NOMO-1 treated with dmso at 0.1 percent for 144 hours (cell line): ENCODE data around the gene LSG1.
"Not testable (repeated sequence)": the region's sequence is repeated elsewhere in the genome, so short reads cannot be mapped to it uniquely, and the experiment has no call there.

ENCODE experiments used
- DNase-seq: peaks from one replicate; lab custom pipeline; 2025; ENCODE audit not compliant: unreplicated experiment; lab: John Stamatoyannopoulos, UW

Gene LSG1

GRCh38 chr3:194658477-194659242 is 13.3 kb downstream of the LSG1 start:
- no peak for DNase-seq

DNA sequence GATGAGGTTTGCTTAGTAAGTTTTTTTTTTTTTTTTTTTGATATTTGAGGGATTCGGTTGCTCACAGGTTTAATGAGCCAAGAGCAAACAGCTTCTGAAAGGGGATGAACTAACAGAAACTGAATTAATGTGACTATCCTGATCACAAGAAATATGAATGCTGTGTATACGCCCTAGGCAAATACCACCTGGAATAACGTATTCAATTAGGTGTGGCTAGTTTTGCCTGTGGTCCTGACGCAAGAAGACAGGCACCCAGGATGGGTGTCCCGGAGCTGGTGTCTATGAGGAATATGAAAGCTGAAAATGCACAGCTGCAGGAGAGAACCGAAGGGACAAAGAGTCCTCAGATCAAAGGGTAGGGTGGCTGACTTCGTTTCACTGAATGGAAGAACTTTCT is 14.6 kb downstream of the LSG1 start:
- DNase-seq: no peak

GRCh38 chr3:194654443-194654842 is 17.5 kb downstream of the LSG1 start:
- no peak for DNase-seq

GRCh38 chr3:194647747-194648146 is 24.2 kb downstream of the LSG1 start:
- DNase-seq: no peak

GRCh38 chr3:194642769-194643168 is 29.2 kb downstream of the LSG1 start:
- no peak for DNase-seq

- DNase-seq: no peak
Measured at GRCh38 chr3:194640829-194641228, 31.2 kb downstream of the LSG1 start.

DNA sequence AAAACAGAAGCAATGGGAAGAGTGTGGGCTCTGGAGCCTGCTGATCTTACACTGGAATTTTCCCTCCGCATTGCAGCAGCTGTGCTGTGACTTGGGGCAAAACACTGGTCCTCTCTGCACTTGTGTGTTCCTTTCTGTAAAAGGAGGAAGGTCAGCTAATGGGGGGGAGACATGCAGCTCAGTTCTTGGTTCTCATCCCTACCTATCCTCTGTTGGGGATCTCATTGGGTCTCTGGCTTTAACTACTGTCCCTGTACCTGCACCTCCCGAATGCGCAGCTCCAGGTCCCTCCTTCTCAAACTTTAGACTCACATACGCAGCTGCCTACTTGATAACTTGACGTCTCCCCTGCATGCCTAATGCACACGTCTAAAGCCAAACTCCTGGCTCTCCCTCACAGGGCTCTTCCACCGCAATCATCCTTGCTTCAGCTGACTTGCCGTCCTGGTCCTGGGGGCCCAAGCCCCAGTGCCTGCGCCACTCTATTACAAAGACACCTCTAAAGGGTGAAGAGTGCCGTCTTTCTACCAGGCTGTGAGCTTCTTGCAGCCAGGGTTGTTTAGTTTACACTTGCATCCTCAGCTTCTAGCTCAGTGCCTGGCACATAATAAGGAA is 32.9 kb downstream of the LSG1 start:
- no peak for DNase-seq

- DNase-seq: no peak
Measured at GRCh38 chr3:194637541-194638400, 34.2 kb downstream of the LSG1 start.

DNA sequence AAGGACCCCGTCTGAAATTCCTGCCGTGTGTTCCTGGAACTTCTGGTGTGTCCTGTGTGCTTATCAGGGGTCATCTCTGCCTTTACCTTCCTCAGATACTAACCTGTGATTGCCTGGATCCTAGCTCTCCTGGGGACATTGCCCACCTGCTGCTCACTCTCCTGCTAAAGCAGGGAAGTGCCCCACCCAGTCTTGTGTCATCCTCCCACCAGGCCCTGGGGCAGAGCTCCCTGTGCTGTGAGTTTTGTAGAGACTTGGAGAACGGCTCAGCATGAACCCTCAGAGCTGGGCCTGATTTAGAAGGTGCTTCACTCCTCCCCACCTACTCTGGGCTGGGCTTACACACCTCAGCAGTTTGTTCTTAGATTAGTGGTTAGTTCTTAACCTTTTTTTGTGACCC is 34.9 kb downstream of the LSG1 start:
- no peak for DNase-seq

DNA sequence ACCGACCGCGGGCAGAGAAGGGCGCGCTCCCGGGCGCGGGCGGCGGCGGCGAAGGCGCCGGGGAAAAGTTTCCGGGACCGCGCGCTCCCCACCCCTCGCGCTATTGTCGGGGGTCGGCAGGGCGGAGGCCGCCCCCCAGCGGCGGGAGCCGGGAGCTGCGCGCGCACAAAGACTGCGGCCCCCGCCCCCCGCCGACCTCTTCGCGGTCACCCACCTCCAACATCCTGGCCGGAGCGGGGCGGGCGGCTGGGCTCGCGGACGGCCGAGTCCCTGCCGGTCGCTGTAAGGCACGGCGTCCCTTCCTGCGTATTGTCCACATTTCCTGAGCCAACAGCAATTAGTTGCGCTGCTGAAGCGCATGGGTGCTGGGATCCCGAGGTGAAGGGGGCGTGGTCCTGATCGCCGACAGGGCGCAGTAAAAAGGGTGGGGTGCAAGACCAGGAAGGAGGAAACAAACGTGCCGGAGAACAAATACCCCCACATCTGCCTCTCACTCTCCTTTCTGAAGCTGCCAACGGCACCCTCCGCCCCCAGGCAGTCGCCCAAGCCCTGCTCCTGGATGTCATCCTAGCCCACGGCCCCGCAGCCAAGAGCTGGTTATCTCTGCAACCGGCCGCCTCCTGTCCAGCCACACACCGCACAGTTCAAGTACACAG is 38.5 kb downstream of the LSG1 start, which contains the start of gene TMEM44:
Gene TMEM44 (minus strand): TSS at position 71 of the 656 bp plus-strand sequence. CDS start 204 bp downstream, outside the sequence.
- DNase-seq: peak; percentile 70

GRCh38 chr3:194632809-194633348 is 39.1 kb downstream of the LSG1 start:
- DNase-seq: no peak

- DNase-seq: no peak
Measured at GRCh38 chr3:194632226-194632808, 39.7 kb downstream of the LSG1 start.

DNA sequence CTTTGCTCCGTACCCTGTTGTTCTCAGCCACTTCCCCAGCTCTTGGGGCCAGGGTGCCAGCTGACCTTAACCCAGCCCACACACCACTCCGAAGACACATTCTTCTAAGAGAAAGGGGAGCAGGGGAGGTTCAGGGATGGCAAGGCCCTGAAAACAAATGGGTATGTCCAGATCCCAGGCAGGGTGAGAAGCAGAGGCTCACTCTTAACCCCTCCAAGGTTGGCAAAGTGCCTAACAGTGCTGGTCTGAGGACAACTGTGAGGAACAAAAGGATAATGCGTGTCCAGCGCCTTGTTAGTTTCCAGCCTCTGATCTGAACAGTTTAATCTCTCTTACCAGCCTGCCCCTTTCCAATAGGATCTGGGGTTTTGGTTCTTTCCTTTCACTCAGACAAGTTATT is 40.3 kb downstream of the LSG1 start:
- DNase-seq: no peak

- not testable (repeated sequence) for DNase-seq
Measured at GRCh38 chr3:194630681-194631080, 41.3 kb downstream of the LSG1 start.

GRCh38 chr3:194624956-194625355 is 47.0 kb downstream of the LSG1 start:
- DNase-seq: no peak

DNA sequence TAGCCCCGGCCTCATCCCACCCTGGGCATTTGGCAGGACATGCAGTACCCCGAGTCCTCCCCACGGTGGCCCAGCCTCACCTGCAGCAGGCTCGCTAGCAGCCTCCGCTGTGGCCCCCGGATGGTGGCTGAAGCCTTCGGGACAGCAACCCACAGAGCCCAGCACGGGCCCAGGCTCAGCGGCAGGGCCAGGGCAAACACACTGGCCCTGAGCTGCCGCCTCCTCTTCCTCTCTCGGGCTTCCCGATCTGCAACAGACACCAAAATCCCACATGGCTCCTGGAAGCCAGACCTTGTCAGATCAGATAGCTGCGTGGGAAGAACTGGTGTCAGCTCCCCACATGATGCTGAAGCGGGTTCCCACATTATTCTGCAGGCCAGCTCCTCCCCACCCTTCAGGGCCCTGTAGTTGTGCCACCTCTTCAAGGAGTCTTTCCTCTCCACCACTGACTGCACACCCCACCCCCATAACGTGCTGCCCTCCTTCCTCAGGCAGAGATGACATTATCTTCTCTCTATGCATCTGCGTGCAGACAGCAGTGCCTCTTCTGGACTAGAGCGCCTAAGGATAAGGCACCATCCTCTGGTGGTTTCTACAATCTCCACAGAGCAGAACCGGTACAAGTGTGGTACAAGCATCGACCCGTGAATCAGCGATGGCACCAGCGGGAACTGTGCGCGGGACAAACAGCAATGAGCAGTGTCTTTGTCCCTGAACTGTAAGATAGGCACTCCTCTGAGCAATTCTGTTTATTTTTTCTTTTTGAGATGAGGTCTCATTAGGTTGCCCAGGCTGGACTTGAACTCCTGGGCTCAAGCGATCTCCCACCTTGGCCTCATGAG is 48.3 kb downstream of the LSG1 start:
- no peak for DNase-seq

DNA sequence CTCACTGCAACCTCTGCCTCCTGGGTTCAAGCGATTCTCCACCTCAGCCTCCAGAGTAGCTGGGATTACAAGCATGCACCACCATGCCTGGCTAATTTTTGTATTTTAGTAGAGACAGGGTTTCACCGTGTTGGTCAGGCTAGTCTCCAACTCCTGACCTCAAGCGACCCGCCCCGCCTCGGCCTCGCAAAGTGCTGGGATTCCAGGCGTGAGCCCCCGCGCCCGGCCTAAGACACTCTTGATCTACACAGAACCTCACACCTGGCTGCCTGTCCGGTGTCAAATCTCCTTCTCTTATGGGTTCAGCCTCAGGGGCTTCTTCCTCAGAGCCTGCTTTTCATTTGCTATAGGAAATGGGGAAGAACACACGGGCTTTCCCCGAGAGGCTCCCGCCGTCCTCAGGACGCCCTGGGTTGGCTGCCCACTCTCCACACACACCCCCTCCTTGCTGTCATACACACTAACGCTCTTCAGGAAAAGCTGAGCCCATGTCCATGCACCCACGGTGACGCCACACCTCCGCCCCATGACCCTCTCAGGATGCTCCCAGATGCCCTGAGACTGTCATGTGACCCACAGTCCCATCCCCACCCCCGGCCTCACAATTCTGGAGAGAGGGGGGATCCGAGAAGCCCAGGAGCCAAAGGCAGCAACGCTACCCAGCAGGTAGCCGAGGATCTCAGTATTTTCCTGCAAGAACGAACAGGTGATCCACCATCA is 49.2 kb downstream of the LSG1 start:
- DNase-seq: no peak

DNA sequence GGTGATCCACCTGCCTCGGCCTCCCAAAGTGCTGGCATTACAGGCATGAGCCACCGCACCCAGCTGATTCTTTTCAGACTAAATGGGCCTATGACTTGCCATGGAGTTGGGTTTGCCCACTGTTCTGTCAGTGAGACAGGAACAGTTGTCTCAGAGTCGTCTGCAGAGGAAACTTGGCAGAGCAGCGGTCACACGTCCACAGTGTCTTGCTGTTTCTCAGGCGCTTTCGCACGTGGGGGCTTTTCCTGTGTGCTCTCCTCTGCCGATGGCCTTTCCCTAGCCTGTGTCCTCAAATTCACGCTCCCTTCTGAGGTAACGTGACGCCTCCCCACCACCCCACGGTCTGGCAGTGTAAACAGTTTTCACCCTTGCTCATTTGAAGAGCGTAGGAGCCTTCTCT is 50.0 kb downstream of the LSG1 start:
- DNase-seq: no peak

DNA sequence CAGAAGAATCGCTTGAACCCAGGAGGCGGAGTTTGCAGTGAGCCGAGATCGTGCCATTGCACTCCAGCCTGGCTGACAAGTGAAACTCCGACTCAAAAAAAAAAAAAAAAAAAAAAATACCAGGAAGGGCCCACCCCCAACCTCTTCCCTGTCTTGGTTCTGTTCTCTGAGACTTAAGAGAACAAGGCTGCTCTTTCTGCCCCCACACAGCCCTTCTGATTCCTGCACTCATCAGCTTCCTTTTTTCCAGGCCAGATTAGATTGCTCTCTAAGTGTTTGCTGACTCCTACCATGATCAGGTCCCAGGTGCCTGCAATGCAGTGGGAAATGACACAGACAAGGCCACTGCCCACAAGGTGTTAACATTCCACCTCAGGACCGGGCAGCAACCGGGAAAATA is 51.8 kb downstream of the LSG1 start:
- DNase-seq: no peak
